HTR-8/SVneo (cell line): ENCODE data around the gene PROX2.

Experiments
- DNase-seq: peaks from one replicate; pipeline ENCODE4 v3.0.0; 2011; ENCODE audit warnings: low spot score, mixed read lengths; ENCODE audit not compliant: insufficient read length
- FAIRE-seq: peaks from 2 replicates; lab custom pipeline; 2011; peaks lifted over from hg19 to GRCh38; lab: Jason Lieb, UNC

The PROX2 gene, protein sequence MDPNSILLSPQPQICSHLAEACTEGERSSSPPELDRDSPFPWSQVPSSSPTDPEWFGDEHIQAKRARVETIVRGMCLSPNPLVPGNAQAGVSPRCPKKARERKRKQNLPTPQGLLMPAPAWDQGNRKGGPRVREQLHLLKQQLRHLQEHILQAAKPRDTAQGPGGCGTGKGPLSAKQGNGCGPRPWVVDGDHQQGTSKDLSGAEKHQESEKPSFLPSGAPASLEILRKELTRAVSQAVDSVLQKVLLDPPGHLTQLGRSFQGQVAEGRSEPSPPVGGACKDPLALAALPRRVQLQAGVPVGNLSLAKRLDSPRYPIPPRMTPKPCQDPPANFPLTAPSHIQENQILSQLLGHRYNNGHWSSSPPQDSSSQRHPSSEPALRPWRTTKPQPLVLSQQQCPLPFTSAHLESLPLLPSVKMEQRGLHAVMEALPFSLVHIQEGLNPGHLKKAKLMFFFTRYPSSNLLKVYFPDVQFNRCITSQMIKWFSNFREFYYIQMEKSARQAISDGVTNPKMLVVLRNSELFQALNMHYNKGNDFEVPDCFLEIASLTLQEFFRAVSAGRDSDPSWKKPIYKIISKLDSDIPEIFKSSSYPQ

DNA sequence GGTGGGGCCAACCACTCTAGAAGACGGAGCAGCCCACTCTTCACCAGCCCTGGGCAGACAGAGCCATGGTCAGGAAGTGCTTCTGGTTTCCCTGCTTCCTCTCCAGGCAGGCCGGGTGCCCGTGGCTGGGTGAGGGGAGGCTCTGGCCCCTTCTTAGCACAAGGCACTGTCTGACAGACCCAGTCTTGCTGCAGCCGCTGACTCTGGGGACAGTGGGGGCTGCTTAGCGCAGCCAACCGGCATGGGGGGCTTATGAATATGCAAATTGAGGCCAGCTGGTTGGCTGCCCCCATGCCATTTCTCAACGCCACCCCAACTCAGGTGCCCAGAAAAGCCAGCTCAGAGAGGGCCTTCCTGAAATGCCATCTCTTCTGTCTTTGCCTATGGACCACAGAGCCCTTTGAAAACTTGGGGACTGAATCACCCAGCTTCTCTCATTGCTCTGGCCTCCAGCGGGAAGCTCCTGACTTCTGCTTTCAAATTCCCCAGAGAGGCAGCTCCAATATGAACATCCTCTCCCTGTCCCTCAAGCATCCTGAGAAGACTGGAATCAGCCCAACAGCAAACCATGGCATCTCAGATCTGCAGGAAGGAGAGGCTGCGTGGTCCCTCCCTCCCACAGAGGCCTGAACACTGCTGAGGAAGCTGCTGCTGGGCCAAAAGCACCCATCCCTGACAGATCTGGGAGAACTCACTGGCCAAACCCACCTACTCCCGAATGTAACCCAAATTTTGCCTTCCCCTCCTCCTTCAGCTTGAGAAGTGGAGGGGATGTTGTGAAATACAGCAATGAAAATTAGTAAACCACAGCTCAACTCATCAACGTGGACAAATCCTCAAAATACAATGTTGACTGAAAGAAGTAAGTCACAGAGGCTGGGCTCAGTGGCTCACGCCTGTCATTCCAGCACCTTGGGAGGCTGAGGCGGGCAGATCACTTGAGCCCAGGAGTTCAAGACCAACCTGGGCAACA, at the start of gene PROX2:
Gene PROX2, minus strand, starts transcription at position 205 of the 973 bp plus-strand sequence. CDS start 12,311 bp downstream, outside the sequence.
- DNase-seq (no peak), FAIRE-seq (peak; percentile 81)

DNA sequence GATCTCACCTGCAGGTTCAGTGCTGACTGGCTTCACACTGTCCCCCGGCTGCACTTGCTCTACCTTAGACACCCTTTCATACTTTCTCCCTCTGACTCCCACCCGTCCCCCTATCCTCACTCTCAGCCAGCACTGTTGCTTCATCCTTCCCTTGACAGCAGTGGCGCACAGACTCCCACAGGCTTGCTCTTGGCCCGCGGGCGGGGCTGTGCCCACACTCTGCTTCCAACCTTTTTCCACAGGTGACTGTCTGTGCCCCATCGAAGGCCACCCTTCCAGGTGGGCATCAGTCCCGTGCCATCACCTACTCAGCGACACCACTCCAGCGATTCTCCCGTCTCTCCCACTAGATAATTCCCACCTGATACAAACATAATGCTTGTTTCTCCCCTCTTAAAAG, 48.1 kb upstream of the PROX2 start:
- DNase-seq, result no peak
- peak; percentile 92 for FAIRE-seq

DNA sequence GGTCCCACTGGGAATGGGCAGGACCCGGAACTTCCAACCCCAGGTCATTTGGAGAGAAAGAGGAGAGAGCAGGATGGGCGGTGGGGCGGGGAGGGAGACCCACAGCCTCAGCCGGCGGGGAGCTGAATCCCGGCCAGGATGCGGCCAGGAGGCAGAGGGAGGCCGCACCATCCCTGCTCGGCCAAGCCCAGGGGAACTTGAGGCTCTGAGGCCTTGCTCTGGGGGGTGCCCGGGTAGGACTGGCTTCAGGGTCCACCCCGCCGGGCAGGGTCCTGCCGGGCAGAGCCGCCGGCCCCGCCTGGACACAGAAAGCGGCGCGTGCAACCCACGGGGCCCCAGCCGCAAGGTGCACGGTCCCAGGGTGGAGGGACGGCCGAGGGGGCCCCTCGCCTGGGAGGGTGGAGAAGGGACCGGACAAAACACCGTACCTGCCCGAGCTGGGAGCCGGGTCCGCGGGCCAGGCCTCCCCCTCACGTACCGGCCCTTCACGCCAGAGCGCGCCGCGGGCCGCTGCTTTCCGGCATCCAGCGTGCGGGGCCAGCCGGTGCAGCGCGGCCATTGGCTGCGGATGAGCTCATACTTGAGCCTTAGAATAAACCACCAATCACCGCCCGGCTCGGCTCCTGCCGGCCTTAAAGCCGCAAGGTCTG, 46.9 kb upstream of the PROX2 start, which contains the start of gene RPS6KL1:
Gene RPS6KL1, minus strand, starts transcription at position 509 of the 650 bp plus-strand sequence. CDS start 1,719 bp downstream, outside the sequence.
- DNase-seq (peak; percentile 99), FAIRE-seq (peak; percentile 100)

DNA sequence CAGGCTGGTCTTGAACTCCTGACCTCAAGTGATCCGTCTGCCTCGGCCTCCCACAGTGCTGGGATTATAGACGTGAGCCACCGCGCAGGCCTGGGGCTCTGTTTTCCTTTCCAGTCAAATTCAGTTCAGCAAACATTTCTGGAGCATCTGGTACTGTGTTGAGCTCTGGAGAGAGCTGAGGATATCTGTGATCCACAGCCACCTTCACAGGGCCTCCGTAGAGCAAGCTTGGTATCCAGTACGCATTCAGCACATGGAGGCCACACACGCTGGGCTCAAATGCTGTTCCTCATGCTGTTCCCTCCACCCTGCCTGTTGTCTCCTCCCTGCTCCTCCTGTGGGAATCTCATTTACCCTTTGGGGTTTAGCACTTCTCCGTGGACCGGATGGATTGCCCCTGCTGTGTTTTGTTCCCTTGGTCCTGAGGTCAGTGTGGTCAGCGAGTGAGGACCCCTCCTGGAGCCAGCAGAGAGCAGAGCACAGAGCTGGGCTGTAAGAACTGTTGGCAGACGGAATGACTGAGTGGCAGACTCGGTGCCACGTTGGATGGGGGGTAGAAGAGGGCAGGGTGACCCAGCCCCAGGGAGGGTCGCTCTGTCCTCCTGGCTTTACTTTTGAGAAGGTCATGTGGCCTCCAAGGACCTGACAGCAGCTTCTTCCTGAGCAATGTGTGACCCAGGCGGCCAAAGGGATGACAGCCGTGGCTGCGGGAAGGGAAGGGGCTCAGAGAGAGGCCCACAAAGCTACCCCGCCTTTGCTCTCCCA, 46.2 kb upstream of the PROX2 start:
- FAIRE-seq (no peak), DNase-seq (no peak)

DNA sequence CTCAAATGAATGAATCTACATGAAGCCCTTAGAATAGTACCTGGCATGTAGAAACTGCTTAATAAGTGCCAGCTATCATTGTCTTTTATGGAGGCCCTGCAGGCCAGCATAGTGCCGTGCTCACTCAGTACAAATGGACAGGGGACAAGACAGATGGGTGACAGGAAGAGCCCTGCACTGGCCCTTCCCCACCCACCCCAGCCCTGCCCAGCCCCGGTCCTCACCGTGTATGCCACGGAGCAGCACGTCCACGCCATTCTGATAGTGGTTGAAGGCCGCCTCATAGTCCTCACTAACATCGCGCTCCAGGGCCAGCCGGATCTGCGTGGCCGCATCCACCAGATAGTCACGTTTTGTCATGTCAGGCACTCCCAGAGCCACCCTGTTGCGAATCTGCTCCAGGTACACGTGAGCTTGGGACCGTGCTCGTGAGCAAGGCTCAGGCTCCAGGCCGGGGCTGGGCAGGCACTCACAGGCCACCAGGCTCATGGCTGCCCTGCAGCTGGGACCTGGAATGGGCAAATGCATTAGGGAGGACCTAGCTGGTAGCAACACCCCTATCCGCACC, 45.2 kb upstream of the PROX2 start:
- peak; percentile 66 for FAIRE-seq
- no peak for DNase-seq

DNA sequence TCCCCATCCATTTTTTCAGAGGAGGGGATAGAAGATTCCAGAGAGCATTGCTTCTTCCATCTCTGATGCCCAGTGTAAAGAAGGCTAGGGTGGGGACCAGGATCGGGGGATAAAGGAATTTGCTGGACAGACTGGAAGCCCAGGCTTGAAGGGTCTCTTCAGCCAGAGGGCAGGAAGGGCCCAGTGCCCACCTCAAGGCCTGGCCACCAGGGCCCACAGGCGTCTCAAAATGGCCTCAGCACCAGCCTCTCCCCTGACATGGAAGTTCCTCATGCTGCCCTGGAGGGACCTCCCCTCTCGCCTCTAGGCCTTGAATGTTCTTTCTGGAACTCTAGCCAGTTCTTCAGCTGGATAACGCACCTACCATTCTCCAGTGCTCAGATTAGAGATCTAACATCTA, 44.3 kb upstream of the PROX2 start:
- DNase-seq (no peak), FAIRE-seq (no peak)

DNA sequence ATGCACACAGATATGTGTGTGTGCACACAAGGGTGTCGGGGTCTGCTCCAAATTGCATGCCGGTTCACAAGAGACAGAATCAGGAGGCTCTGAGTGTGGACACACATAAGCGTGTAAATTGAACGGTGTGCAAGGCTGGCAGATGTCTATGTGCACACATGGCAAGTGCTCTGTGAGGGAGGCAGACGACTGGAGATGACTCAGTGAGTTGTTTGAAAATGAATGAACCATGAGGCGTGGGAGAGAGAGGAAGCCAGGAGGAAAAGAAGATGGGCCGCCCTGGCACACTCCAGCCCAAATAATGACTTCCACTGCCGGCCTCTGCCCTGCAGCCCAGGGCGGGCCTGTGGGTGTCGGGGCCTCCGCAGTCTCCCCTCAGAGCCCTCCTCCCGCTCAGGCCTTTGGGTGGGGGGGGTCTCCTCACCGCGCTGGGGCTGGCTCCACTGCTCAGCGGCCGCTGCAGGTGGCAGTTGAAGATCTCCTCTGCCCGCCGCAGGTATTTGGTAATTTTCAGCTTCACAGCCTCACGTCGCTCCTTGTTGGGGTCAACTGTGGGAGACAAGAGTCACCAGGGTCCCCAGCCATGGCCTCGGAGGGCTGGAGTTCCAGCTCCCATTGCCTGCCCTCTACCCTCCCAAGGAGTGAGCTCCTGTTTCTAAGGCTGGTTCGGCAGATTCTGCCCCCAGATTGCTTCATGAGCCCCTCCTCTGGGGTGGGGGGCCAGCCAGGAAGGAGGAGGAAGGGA, 43.6 kb upstream of the PROX2 start:
- FAIRE-seq, result peak; percentile 58
- no peak for DNase-seq

DNA sequence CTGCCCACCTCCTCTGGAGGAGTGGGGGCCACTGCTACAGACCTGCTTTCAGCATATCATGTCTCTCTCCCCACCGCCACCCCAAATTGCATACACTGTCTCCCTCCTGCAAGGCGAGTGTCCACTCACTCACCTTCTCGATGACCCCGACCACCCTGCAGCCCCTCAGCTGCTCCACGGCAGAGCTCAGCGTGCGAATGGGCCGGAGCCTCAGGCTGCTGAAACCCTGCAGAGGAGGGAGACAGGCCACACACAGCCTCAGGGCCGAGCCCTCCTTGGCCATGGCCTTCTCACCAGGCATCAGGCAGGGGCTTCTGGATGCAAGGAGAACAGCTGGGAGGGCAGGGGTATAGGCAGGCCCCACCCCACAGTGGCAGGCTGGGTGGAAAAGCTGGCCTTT, 42.4 kb upstream of the PROX2 start:
- FAIRE-seq (peak; percentile 63), DNase-seq (no peak)

DNA sequence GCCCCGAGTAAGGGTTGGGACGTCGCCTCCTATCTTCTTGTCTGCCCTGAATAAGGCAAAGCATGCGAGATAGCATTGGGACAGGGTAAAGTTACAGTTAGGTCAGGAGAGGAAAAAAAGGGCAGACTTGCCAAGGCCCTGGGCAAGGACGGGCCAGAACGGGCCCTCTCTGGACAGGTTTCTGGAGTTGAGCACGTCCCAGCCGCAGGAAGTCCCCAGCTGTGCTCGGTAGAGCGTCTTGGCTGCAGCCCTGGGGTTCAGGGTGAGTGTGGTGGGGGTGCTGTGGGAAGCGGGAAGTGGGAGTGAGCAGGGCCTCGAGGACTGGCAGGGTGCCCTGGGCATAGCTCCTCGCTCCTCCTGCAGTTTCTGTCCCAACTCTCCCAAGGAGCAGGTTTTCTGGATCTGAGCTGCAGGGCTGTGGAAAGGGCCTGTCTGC, 41.7 kb upstream of the PROX2 start:
- DNase-seq (no peak), FAIRE-seq (no peak)

DNA sequence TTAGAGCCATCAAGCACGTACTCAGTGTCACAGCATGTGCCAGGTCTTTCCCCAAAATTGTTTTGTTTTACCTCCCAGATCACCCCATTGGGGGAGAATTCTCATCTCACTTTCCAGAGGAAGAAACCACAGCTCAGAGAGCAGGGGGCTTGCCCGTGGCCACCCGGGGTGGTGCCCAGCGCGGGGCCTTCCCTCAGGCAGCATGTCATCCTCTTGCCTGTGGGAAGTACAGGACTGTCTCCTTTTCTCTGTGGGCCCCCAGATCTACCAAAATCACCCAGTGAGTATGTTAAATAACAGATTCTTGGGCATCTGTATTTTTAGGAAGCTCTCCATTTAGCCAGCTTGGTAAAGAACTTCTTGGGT, 41.2 kb upstream of the PROX2 start:
- FAIRE-seq, result no peak

DNA sequence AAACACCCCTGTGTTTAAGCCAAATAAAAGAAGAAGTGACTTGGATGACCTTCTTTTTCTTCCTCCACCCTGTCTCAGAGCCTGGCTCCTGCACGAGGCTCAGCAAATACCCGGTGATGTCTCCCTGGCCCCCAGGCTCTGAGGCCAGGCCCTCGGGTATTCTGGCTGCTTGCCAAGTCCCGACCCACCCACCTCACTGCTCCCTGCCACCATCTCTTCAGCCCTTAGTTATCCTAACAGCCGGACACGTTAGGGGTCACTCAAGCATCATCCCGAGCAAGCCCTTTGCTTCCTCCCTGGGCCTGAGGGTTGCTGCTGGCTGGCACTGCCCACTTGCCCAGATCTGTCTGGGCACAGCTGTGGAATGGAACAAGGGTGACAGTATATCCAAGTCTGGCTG, 39.9 kb upstream of the PROX2 start:
- FAIRE-seq (peak; percentile 74), DNase-seq (no peak)

More for the DNA sequence above, 41.2 kb upstream of the PROX2 start:
- DNase-seq, result no peak

DNA sequence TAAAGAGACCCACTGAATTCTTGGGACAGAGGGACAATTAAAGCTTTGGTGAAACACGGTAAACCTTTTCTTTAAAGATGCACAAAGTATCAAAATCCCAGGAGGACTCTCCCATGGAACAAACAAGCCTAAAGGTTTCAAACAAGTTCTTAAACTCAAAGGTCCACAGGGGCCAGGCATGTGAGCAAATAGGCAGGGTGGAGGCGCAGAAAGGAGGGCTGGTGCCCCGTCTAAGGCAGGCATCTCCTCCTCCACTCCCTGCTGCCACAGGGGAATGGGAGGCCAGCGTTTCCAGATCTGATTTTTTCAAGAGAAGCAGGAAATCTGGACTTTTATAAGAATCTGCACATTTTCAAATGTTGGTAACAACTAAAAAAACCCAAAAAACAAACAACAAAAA, 39.5 kb upstream of the PROX2 start:
- DNase-seq, result no peak
- FAIRE-seq, result peak; percentile 40

DNA sequence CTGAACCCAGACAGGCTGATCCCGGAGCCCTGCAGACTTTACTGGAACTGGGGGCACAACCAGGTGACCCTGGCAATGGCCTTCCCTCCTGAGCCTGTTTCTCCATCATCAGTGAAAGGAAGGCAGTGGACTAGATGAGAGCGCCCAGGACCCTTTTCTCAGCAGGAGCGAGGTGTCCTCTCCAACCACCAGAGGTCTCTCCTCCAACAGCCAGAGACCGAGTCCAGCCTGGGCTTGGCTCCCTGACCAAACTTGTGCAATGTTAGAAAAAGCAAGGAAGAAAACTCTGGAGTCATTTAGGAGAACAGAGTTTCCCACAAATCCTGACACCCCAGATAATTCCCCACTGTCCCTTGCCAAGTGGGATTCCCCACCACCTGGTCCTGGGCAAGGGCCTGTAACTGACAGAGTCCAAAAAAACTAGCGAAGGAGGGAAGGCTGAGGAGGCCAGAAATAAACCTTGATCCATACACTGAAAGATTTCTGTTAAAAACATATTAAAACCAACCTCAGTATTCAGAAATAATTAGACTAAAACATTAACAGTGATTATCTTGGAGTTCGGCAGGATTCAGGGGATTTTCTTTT, 38.1 kb upstream of the PROX2 start:
- DNase-seq, result peak; percentile 95
- peak; percentile 95 for FAIRE-seq

DNA sequence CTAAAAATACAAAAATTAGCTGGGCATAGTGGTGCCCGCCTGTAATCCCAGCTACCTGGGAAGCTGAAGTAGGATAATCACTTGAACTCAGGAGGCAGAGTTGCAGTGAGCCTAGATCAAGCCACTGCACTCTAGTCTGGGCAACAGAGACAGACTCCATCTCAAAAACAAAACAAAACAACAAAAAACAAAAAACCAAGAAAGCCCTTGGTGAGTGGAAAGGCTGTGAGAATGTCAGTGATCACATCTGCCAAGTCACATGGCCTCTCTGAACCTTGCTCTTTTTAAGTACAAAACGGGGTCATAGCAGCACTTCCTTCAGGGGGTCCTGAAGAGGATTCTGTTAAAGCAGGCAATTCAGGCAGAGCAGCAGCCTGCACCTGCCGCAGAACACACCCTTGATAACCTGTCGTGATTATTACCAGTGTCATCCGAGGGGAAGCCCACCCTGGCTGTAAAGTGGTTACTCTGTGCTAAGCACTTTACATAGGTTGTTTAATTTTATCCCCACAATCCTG, 37.5 kb upstream of the PROX2 start:
- no peak for DNase-seq
- FAIRE-seq, result no peak

DNA sequence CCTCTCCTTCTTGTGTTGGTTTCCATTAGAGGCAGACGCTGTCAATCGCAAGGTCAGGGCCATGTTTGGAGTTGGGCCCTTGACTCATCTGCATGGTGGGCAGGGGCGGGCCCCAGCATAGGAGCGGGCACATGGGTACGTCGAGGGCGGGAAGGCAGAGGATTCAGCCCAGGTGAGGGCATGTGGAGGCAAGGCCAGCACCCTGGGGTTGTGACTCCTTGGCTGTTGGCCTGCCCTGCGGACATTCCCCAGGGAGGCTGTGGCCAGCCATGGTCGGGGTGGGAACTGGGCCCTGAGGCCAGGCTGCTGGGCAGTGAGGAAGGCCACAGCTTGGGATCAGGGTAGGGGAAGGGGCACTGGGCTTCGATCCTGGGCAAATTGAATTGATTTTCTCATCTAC, 36.9 kb upstream of the PROX2 start:
- FAIRE-seq, result no peak
- no peak for DNase-seq

DNA sequence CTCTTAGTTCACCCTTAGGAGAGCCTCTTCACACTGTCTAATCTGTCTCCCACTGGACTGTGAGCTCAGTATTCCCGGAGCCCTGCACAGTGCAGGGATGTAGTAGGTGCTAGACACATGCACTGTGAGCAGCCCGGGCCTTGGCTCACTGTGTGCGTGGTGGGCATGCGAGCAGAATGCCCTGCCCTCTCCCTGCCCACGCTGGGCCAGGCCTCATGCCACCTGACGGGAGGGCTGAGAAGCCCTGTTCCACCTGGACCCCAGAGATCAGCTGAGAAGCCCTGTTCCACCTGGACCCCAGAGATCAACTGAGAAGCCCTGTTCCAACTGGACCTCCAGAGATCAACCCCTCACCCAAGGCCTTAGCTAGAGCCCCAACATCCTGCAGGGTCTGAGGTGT, 36.2 kb upstream of the PROX2 start:
- FAIRE-seq (peak; percentile 74), DNase-seq (no peak)

DNA sequence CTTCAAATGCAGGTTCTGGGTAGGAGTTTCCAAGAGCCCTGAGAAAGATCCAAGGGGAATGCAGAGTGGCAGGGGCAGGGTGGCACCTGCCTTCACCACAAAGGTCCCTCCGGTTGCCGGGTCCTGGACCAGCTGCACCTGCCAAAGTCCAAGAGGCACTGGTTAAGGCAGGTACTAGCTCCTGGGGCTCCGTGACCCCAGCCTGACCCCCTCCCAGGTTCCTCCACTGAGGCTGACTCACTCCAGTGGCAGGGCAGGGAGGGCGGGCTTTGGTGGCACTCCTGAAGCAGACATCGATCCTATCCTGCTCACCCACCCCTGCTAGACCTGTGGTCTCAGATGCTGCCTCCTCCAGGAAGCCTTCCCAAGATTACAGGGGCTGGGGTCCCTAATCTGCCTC, 35.8 kb upstream of the PROX2 start:
- FAIRE-seq (peak; percentile 16), DNase-seq (no peak)

DNA sequence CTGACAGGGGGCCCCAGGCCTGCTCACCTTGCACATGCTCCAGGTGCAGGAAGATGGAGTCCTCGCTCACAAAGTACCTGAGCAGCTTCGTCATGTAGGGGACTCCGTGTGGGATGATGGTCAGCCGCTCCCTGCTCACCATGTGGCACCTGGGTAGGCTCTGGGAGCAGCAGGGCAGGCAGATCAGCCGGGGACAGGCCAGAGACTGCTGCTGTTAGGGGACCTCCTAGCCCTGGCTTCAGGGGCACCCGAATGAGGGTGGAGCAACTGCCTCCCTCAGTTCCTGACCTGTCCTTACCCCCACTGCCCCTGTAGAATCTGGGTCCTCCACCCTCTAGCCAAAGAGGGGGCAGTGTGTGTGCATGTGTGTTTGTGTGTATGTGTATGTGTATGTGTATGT, 35.3 kb upstream of the PROX2 start:
- FAIRE-seq, result peak; percentile 92
- DNase-seq, result no peak
